ENCODE measurements around the gene PDE6H. TPM values are rescaled to one million over a fixed set of nuclear protein-coding genes. Genes with fewer than 3 reads are reported as not detected.
A peak's percentile ranks its signal among the peaks of the same experiment; 100 is the strongest.

PDE6H gene
- total RNA-seq, 1 donor from 2014 or later, result not detected

- Histone ChIP-seq H3K9ac (no peak overlapping the region), H3K4me3 (no peak overlapping the region), H3K79me2 (ENCODE audit: low read depth) (no peaks in the 10 kb centered on the region), H3K27ac (no peak overlapping the region), H4K20me1 (ENCODE audit: low read depth) (no peaks in the 10 kb centered on the region), H2AFZ (replicated peaks) (no peak overlapping the region), H3K4me1 (no peaks in the 10 kb centered on the region), H3K27me3 (no peaks in the 10 kb centered on the region), H3K9me3 (ENCODE audit: low read depth) (no peaks in the 10 kb centered on the region), H3K36me3 (no peaks in the 10 kb centered on the region), H3K4me2 (no peak overlapping the region), H3F3A (ENCODE audit: low read depth) (no peaks in the 10 kb centered on the region)
- DNase-seq (ENCODE audit: low spot score), result no peak
- no peak overlapping the region for H3K27ac Mint-ChIP-seq
- H3K9me3 Mint-ChIP-seq, result peaks cover 6% of the 10 kb centered on the region
- TF ChIP-seq CTCF (IDR thresholded peaks at IDR 0.05) (no peak), EZH2 (IDR thresholded peaks at IDR 0.05) (no peak), EZH2phosphoT487 (IDR thresholded peaks at IDR 0.05) (no peak)
- H3K4me3 Mint-ChIP-seq, result no peak overlapping the region
- no peaks in the 10 kb centered on the region for H3K27me3 Mint-ChIP-seq (ENCODE audit: insufficient read depth, low read depth)
- H3K4me1 Mint-ChIP-seq, result no peaks in the 10 kb centered on the region
- no peaks in the 10 kb centered on the region for H3K36me3 Mint-ChIP-seq
Observed at GRCh38 chr12:14994610-14995009, 21.8 kb downstream of the PDE6H start.

- no peaks in the 10 kb centered on the region for H3K36me3 ChIP-seq
- H3K27ac ChIP-seq, result no peak overlapping the region
- H3F3A ChIP-seq (ENCODE audit: low read depth), result no peaks in the 10 kb centered on the region
- TF ChIP-seq EZH2phosphoT487 (IDR thresholded peaks at IDR 0.05), result no peak
- peak; percentile 81 for TF ChIP-seq CTCF (IDR thresholded peaks at IDR 0.05)
- no peaks in the 10 kb centered on the region for H4K20me1 ChIP-seq (ENCODE audit: low read depth)
- Mint-ChIP-seq H3K9me3 (no peaks in the 10 kb centered on the region), H3K27ac (no peak overlapping the region), H3K27me3 (ENCODE audit: insufficient read depth, low read depth) (no peaks in the 10 kb centered on the region), H3K4me1 (no peaks in the 10 kb centered on the region), H3K36me3 (no peaks in the 10 kb centered on the region), H3K4me3 (no peak overlapping the region)
- H3K4me2 ChIP-seq, result no peak overlapping the region
- DNase-seq (ENCODE audit: low spot score), result peak; percentile 63
- peak overlapping the region; percentile 15 for H2AFZ ChIP-seq (replicated peaks)
- no peaks in the 10 kb centered on the region for H3K79me2 ChIP-seq (ENCODE audit: low read depth)
- no peaks in the 10 kb centered on the region for H3K9me3 ChIP-seq (ENCODE audit: low read depth)
- no peak overlapping the region for H3K9ac ChIP-seq
- H3K4me3 ChIP-seq, result no peak overlapping the region
- no peaks in the 10 kb centered on the region for H3K4me1 ChIP-seq
- no peaks in the 10 kb centered on the region for H3K27me3 ChIP-seq
Observed at GRCh38 chr12:14995583-14996425, 23.0 kb downstream of the PDE6H start.

- H3K27me3 ChIP-seq, result no peaks in the 10 kb centered on the region
- H2AFZ ChIP-seq (replicated peaks), result no peak overlapping the region
- no peaks in the 10 kb centered on the region for H3K36me3 ChIP-seq
Observed at GRCh38 chr12:14997998-14998397, 25.2 kb downstream of the PDE6H start.

More at GRCh38 chr12:14997998-14998397, 25.2 kb downstream of the PDE6H start:
- Histone ChIP-seq H3K4me1 (peaks cover 12% of the 10 kb centered on the region), H3K27ac (no peak overlapping the region), H3K4me3 (no peak overlapping the region), H3K9me3 (ENCODE audit: low read depth) (no peaks in the 10 kb centered on the region), H3K79me2 (ENCODE audit: low read depth) (no peaks in the 10 kb centered on the region), H3K9ac (no peak overlapping the region), H4K20me1 (ENCODE audit: low read depth) (no peaks in the 10 kb centered on the region), H3K4me2 (no peak overlapping the region), H3F3A (ENCODE audit: low read depth) (no peaks in the 10 kb centered on the region)
- Mint-ChIP-seq H3K27me3 (ENCODE audit: insufficient read depth, low read depth) (peaks cover 3% of the 10 kb centered on the region), H3K4me3 (no peak overlapping the region), H3K36me3 (no peaks in the 10 kb centered on the region), H3K4me1 (peaks cover 10% of the 10 kb centered on the region), H3K9me3 (no peaks in the 10 kb centered on the region), H3K27ac (no peak overlapping the region)
- TF ChIP-seq CTCF (IDR thresholded peaks at IDR 0.05) (no peak), EZH2phosphoT487 (IDR thresholded peaks at IDR 0.05) (no peak), EZH2 (IDR thresholded peaks at IDR 0.05) (no peak)
- DNase-seq (ENCODE audit: low spot score), result no peak

Measured in neural progenitor cell (in vitro differentiated cells).